Epithelial cell of proximal tubule (primary cell): ENCODE measurements around the gene DIP2B. TPM values are rescaled to one million over a fixed set of nuclear protein-coding genes. Genes with fewer than 3 reads are reported as not detected.

Source experiments
- DNase-seq: peaks from one replicate; pipeline ENCODE4 v3.0.0-alpha.2; 2011; ENCODE audit warnings: low read depth
- H3K4me3 ChIP-seq: 2 replicates; pipeline ENCODE4 v1.5.1; 2011; ENCODE audit warnings: low read depth, mild to moderate bottlenecking, low read length
- CTCF ChIP-seq: conservative IDR thresholded peaks from 2 replicates; pipeline ENCODE4 v1.5.1; 2012; ENCODE audit warnings: low read depth, mild to moderate bottlenecking, low read length
- total RNA-seq: library from RNA; depleted of rRNA; stranded (reverse); fragments of >200 nt; gene quantifications from 2 replicates; pipeline ENCODE4 v1.2.3, GENCODE V29; 2015

DIP2B gene
- total RNA-seq, 1 donor from 2014 or later: 21.6 TPM

DNA sequence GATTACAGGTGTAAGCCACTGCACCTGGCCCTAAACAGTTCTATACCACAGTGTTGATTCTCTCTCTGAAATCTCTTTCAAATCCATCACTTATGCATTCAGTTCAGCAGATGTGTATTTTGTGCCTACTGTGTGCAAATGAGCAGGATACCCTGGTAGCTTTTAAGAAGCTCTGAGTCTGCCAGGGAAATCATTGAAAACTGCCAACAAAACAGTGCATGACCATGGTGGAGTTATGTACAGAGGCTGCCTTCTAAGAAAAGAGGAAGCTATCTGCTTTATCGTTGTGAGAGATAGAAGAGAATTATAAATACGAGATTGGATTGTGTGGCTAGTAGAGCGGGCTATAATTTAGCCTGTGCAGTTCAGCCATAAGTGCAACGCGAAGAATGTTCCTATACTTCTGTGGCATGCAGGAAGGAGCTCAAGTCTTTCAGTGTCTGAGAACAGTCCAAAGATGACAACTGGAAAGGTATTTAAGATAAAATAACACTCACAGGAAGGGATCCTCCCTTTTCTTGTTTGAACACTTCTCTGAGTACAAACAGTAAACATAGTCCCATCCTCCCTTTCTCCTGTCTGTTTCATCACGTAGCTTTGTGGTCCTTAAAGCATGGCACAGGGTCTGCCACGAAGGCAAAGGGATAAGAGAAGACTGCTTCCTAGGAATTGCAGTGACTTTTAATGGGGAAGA is 4.3 kb downstream of the DIP2B start:
- TF ChIP-seq CTCF: no peak
- no peak for DNase-seq
- H3K4me3 ChIP-seq: no peak overlapping the region

DNA sequence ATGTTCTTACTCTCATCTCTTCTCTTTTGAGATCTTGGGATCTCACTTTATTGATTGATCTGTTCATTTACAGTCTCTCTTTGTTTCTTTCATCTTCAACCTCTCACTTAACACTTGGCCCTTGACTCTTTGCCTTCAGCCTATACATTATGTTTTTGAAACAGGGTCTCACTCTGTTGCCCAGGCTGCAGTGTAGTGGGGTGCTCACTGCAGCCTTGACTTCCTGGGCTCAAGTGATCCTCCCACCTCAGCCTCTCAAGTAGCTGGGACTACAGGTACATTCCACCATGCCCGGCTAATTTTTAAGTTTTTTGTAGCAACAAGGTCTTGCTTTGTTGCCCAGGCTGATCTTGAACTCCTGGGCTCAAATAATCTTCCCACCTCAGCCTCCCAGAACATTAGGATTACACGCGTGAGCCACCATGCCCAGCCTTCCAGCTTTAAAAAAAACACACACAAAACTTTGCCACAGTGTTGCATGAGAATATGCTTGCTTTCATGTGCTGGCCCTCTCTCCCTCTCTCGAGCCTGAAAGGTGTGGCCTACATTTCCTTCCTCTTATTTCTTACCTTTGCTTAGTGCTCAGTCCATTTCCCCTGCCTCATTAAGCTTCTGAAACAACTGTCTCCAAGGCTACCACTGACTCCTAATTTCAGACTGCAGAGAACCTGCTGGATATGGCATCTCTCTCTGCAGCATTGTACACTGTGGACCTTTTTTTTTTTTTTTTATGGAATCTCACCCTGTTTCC is 9.9 kb downstream of the DIP2B start:
- no peak for TF ChIP-seq CTCF
- H3K4me3 ChIP-seq: no peak overlapping the region
- no peak for DNase-seq

- H3K4me3 ChIP-seq: no peak overlapping the region
- no peak for DNase-seq
- TF ChIP-seq CTCF: no peak
These were observed 10.8 kb downstream of the DIP2B start for GRCh38 chr12:50515587-50515986.

- DNase-seq: no peak
- no peak for TF ChIP-seq CTCF
- no peak overlapping the region for H3K4me3 ChIP-seq
These were observed 12.8 kb downstream of the DIP2B start for GRCh38 chr12:50517421-50518048.

DNA sequence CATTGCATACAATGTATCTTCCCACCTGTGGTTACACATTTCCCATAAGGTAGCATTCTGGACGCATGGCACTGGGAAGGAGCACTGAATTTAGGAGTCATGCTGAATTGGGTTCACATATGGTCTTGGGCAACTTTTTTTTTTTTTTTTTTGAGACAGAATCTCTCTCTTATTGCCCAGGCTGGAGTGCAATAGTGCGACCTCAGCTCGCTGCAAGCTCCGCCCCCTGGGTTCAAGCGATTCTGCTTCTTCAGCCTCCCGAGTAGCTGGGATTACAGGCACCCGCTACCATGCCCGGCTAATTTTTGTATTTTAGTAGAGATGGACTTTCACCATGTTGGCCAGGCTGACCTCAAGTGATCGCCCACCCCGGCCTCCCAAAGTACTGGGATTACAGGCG is 13.3 kb downstream of the DIP2B start:
- no peak for DNase-seq

GRCh38 chr12:50519353-50519752 is 14.6 kb downstream of the DIP2B start:
- TF ChIP-seq CTCF: no peak
- DNase-seq: no peak

More for the DNA sequence above, 13.3 kb downstream of the DIP2B start:
- no peak for TF ChIP-seq CTCF
- H3K4me3 ChIP-seq: no peak overlapping the region

More at GRCh38 chr12:50519353-50519752, 14.6 kb downstream of the DIP2B start:
- no peak overlapping the region for H3K4me3 ChIP-seq
